HEK293T (cell line): ENCODE data around the gene DMD.

ENCODE experiments used
- ELF4 ChIP-seq: fragments of 450-650 bp; IDR thresholded peaks from 2 replicates; pipeline ENCODE4 v1.6.1; 2017; ENCODE audit warnings: antibody characterized with exemption
- FOXA1 ChIP-seq: fragments of 450-650 bp; IDR thresholded peaks from 2 replicates; pipeline ENCODE4 v1.6.1; 2016; ENCODE audit warnings: mild to moderate bottlenecking
- FOXM1 ChIP-seq: fragments of 450-650 bp; IDR thresholded peaks from 2 replicates; pipeline ENCODE4 v1.6.1; 2017; ENCODE audit warnings: mild to moderate bottlenecking, borderline replicate concordance
- SUZ12 ChIP-seq: fragments of 450-650 bp; IDR thresholded peaks from 2 replicates; pipeline ENCODE4 v1.6.1; 2016; ENCODE audit warnings: mild to moderate bottlenecking
- ZNF384 ChIP-seq: fragments of 450-650 bp; IDR thresholded peaks from 2 replicates; pipeline ENCODE4 v1.6.1; 2016

DNA sequence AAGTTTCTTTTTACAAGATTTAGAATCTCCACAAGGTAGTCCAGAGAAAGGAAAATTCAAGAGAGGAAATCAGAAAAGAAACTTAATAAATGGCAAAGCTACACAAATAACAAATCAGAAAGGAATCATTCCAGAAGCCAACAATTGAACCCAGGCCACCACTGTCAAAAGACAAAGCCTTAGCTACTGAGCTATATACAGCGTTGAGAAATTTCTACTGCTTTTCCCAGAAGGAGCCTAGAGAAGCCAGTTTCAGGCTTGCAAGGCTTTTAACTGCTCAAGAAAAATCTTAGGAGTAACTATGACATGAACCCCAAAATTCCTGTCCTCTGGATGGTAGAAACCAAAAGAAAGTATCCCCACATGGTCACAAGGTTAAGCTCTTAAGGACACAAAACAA is 129.0 kb downstream of the DMD start:
- no peak for TF ChIP-seq FOXA1
- TF ChIP-seq ZNF384 = no peak
- no peak for TF ChIP-seq FOXM1
- TF ChIP-seq SUZ12 = no peak
- no peak for TF ChIP-seq ELF4
